NB4 (cell line): ENCODE results near the gene THUMPD2.

Experiments
- POLR2A ChIP-seq: IDR thresholded peaks from 2 replicates; pipeline ENCODE4 v1.6.1; 2011; ENCODE audit warnings: mild to moderate bottlenecking; ENCODE audit not compliant: insufficient read length; ENCODE audit errors: extremely low read depth
- TF ChIP-seq, protein P1 (sequence below): IDR thresholded peaks from one replicate; pipeline ENCODE4 v1.5.1; 2012; ENCODE audit warnings: low read depth, low read length

DNA sequence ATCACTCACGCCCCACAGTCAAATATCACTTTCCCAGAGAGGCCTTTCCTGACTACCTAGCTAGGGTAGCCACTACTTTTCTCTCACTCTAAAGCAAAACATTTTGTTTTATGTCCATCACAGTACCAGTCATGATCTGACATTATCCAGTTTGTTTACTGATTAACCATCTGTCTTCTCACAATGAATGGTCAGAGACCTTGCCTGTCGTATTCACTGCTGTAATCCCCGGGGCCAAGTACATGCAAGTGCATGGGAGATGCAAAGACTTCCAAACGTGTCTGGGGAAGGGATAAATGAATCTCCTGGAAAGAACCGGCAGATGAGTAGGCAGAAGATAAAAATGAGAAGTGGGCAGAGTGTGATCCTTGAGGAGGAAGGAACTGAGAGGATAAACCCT, 39.7 kb downstream of the THUMPD2 start:
- TF ChIP-seq, protein P1, sequence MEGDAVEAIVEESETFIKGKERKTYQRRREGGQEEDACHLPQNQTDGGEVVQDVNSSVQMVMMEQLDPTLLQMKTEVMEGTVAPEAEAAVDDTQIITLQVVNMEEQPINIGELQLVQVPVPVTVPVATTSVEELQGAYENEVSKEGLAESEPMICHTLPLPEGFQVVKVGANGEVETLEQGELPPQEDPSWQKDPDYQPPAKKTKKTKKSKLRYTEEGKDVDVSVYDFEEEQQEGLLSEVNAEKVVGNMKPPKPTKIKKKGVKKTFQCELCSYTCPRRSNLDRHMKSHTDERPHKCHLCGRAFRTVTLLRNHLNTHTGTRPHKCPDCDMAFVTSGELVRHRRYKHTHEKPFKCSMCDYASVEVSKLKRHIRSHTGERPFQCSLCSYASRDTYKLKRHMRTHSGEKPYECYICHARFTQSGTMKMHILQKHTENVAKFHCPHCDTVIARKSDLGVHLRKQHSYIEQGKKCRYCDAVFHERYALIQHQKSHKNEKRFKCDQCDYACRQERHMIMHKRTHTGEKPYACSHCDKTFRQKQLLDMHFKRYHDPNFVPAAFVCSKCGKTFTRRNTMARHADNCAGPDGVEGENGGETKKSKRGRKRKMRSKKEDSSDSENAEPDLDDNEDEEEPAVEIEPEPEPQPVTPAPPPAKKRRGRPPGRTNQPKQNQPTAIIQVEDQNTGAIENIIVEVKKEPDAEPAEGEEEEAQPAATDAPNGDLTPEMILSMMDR, result no peak
- TF ChIP-seq POLR2A, result no peak
